SU-DHL-6 (cell line): ENCODE results near the gene HSD17B12.

Source experiments
- H2AFZ ChIP-seq: fragments of 200-600 bp; sonication (generic); 2 replicates; pipeline ENCODE4 v1.6.1; 2014; ENCODE audit warnings: low read depth, mild to moderate bottlenecking, moderate library complexity, mixed read lengths, antibody characterized with exemption, low read length; ENCODE audit not compliant: severe bottlenecking
- H3F3A ChIP-seq: fragments of 200-600 bp; shearing (Covaris generic); 2 replicates; pipeline ENCODE4 v1.6.0; 2016; ENCODE audit warnings: antibody characterized with exemption, mild to moderate bottlenecking; ENCODE audit not compliant: insufficient read depth
- H3K27ac ChIP-seq: fragments of 200-600 bp; sonication (generic); 2 replicates; pipeline ENCODE4 v1.5.1; 2016; ENCODE audit warnings: low read depth, mild to moderate bottlenecking, low read length, moderate library complexity, mixed read lengths
- H3K27me3 ChIP-seq: fragments of 200-600 bp; sonication (generic), shearing (Covaris generic); 2 replicates; pipeline ENCODE4 v1.6.0; 2014; ENCODE audit warnings: mild to moderate bottlenecking, low read length
- H3K36me3 ChIP-seq: fragments of 200-600 bp; sonication (generic); 2 replicates; pipeline ENCODE4 v1.6.1; 2014; ENCODE audit warnings: mild to moderate bottlenecking, low read length, mixed read lengths
- H3K4me2 ChIP-seq: fragments of 300-600, 200-600 bp; shearing (Covaris generic), sonication (generic); 2 replicates; pipeline ENCODE4 v1.6.0; 2014; ENCODE audit warnings: low read length, low read depth, mild to moderate bottlenecking; ENCODE audit not compliant: poor library complexity, severe bottlenecking
- H3K4me3 ChIP-seq: fragments of 200-600 bp; sonication (generic); 2 replicates; pipeline ENCODE4 v1.5.1; 2014; ENCODE audit warnings: antibody characterized with exemption, low read length, mild to moderate bottlenecking, mixed read lengths; ENCODE audit not compliant: insufficient read depth, poor library complexity, severe bottlenecking
- H3K79me2 ChIP-seq: fragments of 200-600 bp; sonication (generic); 2 replicates; pipeline ENCODE4 v1.6.1; 2014; ENCODE audit warnings: mild to moderate bottlenecking, low read length, moderate library complexity; ENCODE audit not compliant: insufficient read depth
- H3K9ac ChIP-seq: fragments of 200-600 bp; sonication (generic); 2 replicates; pipeline ENCODE4 v1.7.0; 2014; ENCODE audit warnings: mild to moderate bottlenecking, low read length
- H3K9me2 ChIP-seq: fragments of 200-600 bp; sonication (generic); replicated peaks from 2 replicates; pipeline ENCODE4 v1.6.1; 2014; ENCODE audit warnings: low read length; ENCODE audit not compliant: insufficient read depth
- H3K9me3 ChIP-seq: fragments of 200-600 bp; sonication (generic); 2 replicates; pipeline ENCODE4 v1.6.1; 2014; ENCODE audit warnings: low read length, mixed read lengths; ENCODE audit not compliant: insufficient read depth
- H4K20me1 ChIP-seq: fragments of 200-600 bp; sonication (generic); 2 replicates; pipeline ENCODE4 v1.6.1; 2014; ENCODE audit warnings: low read depth, mild to moderate bottlenecking, antibody characterized with exemption, low read length, moderate library complexity, mixed read lengths
- CTCF ChIP-seq: fragments of 200-600 bp; sonication (generic); IDR thresholded peaks from one replicate; pipeline ENCODE4 v1.5.1; 2017; ENCODE audit warnings: antibody characterized with exemption, mild to moderate bottlenecking, low read length, moderate library complexity; ENCODE audit not compliant: insufficient read depth, poor library complexity, severe bottlenecking
- EZH2phosphoT487 ChIP-seq: fragments of 200-600 bp; sonication (generic), shearing (Covaris generic); conservative IDR thresholded peaks from 2 replicates; pipeline ENCODE4 v1.6.1; 2018; ENCODE audit warnings: mild to moderate bottlenecking, antibody characterized with exemption, low read length, moderate library complexity, mixed read lengths

The HSD17B12 gene

GRCh38 chr11:43797337-43797736 is 116.8 kb downstream of the HSD17B12 start:
- Histone ChIP-seq H3K9me2 (no peaks in the 10 kb centered on the region), H3K4me2 (no peak overlapping the region), H4K20me1 (no peaks in the 10 kb centered on the region), H3K27ac (no peak overlapping the region), H3F3A (no peaks in the 10 kb centered on the region), H3K79me2 (peaks cover 5% of the 10 kb centered on the region; the same call in 1 of the 2 replicates), H3K4me3 (no peak overlapping the region), H3K9me3 (no peaks in the 10 kb centered on the region), H3K27me3 (no peaks in the 10 kb centered on the region), H3K36me3 (peaks cover 6% of the 10 kb centered on the region; the same call in 1 of the 2 replicates), H3K9ac (no peak overlapping the region), H2AFZ (no peak overlapping the region)
- TF ChIP-seq EZH2phosphoT487 (no peak), CTCF (no peak)

GRCh38 chr11:43797866-43798265 is 117.3 kb downstream of the HSD17B12 start:
- peaks cover 6% of the 10 kb centered on the region; the same call in 1 of the 2 replicates for H3K36me3 ChIP-seq

GRCh38 chr11:43802509-43802908 is 122.0 kb downstream of the HSD17B12 start:
- no peaks in the 10 kb centered on the region for H4K20me1 ChIP-seq
- H3K36me3 ChIP-seq: peaks cover 13% of the 10 kb centered on the region; the same call in 1 of the 2 replicates
- no peak overlapping the region for H3K9ac ChIP-seq
- no peak for TF ChIP-seq EZH2phosphoT487
- peak; percentile 19 for TF ChIP-seq CTCF
- no peaks in the 10 kb centered on the region for H3K79me2 ChIP-seq
- H2AFZ ChIP-seq: no peak overlapping the region
- H3K4me2 ChIP-seq: no peak overlapping the region
- no peaks in the 10 kb centered on the region for H3F3A ChIP-seq
- H3K27me3 ChIP-seq: no peaks in the 10 kb centered on the region
- H3K9me2 ChIP-seq: no peaks in the 10 kb centered on the region
- H3K9me3 ChIP-seq: no peaks in the 10 kb centered on the region
- H3K27ac ChIP-seq: no peak overlapping the region
- H3K4me3 ChIP-seq: no peak overlapping the region

More at GRCh38 chr11:43797866-43798265, 117.3 kb downstream of the HSD17B12 start:
- H2AFZ ChIP-seq: no peak overlapping the region
- peaks cover 5% of the 10 kb centered on the region; the same call in 1 of the 2 replicates for H3K79me2 ChIP-seq
- no peak overlapping the region for H3K27ac ChIP-seq
- no peak overlapping the region for H3K4me3 ChIP-seq
- no peaks in the 10 kb centered on the region for H3K27me3 ChIP-seq
- no peaks in the 10 kb centered on the region for H3K9me2 ChIP-seq
- no peaks in the 10 kb centered on the region for H3K9me3 ChIP-seq
- H4K20me1 ChIP-seq: no peaks in the 10 kb centered on the region
- H3K9ac ChIP-seq: no peak overlapping the region
- H3K4me2 ChIP-seq: no peak overlapping the region
- H3F3A ChIP-seq: no peaks in the 10 kb centered on the region
- TF ChIP-seq EZH2phosphoT487: no peak
- TF ChIP-seq CTCF: no peak
